OCI-LY7 (cell line): ENCODE measurements around the gene EPAS1. TPM values are rescaled to one million over a fixed set of nuclear protein-coding genes. Genes with fewer than 3 reads are reported as not detected.

Experiments
- BruUV-seq: library from RNA; stranded (reverse); fragments of 400-500 nt; replicated peaks from 2 replicates; lab custom pipeline; 2021; lab: Mats Ljungman, UMichigan
- CTCF ChIA-PET: fragments of 300-600 bp; sonication (Branson Sonifier 250); formaldehyde crosslinking; loops from one replicate; lab custom pipeline; 2022; ENCODE audit warnings: antibody characterized with exemption; ENCODE audit not compliant: unreplicated experiment; lab: Charles Lee
- POLR2A ChIA-PET: fragments of 300-600 bp; sonication (Branson Sonifier 250); formaldehyde crosslinking; loops from one replicate; lab custom pipeline; 2022; ENCODE audit warnings: antibody characterized with exemption; lab: Charles Lee
- DNase-seq: peaks from one replicate; pipeline ENCODE4 v3.0.0-alpha.2; 2015; ENCODE audit warnings: low spot score
- H2AFZ ChIP-seq: fragments of 200-600 bp; sonication (generic), shearing (Covaris generic); 2 replicates; pipeline ENCODE4 v1.6.1; 2014; ENCODE audit warnings: mild to moderate bottlenecking, antibody characterized with exemption, low read length, moderate library complexity
- H3K27ac ChIP-seq: fragments of 200-600 bp; sonication (generic); 2 replicates; pipeline ENCODE4 v1.5.1; 2014; ENCODE audit warnings: mixed run types, low read depth, mild to moderate bottlenecking, moderate library complexity, low read length, inconsistent platforms; ENCODE audit not compliant: poor library complexity, severe bottlenecking
- H3K36me3 ChIP-seq: fragments of 200-600 bp; sonication (generic); 2 replicates; pipeline ENCODE4 v1.6.1; 2014; ENCODE audit warnings: mild to moderate bottlenecking, antibody characterized with exemption, low read length, moderate library complexity, mixed read lengths; ENCODE audit not compliant: insufficient read depth
- H3K4me1 ChIP-seq: fragments of 200-600 bp; sonication (generic); 2 replicates; pipeline ENCODE4 v1.5.1; 2014; ENCODE audit warnings: mild to moderate bottlenecking, low read length; ENCODE audit not compliant: insufficient read depth, poor library complexity, severe bottlenecking
- H3K4me2 ChIP-seq: fragments of 200-600 bp; sonication (generic); 2 replicates; pipeline ENCODE4 v1.6.1; 2014; ENCODE audit warnings: mild to moderate bottlenecking, low read length
- H3K4me3 ChIP-seq: fragments of 200-600 bp; sonication (generic); 2 replicates; pipeline ENCODE4 v1.5.1; 2014; ENCODE audit warnings: mild to moderate bottlenecking, low read depth, low read length; ENCODE audit not compliant: poor library complexity, severe bottlenecking
- H3K79me2 ChIP-seq: fragments of 200-600 bp; sonication (generic); 2 replicates; pipeline ENCODE4 v1.6.1; 2016; ENCODE audit warnings: low read depth, mild to moderate bottlenecking, low read length, moderate library complexity, mixed read lengths; ENCODE audit not compliant: insufficient read depth
- H3K9me2 ChIP-seq: fragments of 200-600 bp; sonication (generic); 2 replicates; pipeline ENCODE4 v1.6.1; 2016; ENCODE audit warnings: mild to moderate bottlenecking, low read length, mixed read lengths; ENCODE audit not compliant: insufficient read depth
- H3K9me3 ChIP-seq: fragments of 200-600 bp; sonication (generic); 2 replicates; pipeline ENCODE4 v1.6.1; 2014; ENCODE audit warnings: mild to moderate bottlenecking, mixed run types, low read length, mixed read lengths
- H4K20me1 ChIP-seq: fragments of 200-600 bp; sonication (generic); 2 replicates; pipeline ENCODE4 v1.6.1; 2014; ENCODE audit warnings: mild to moderate bottlenecking, antibody characterized with exemption, low read length, moderate library complexity, mixed read lengths; ENCODE audit not compliant: insufficient read depth
- CTCF ChIP-seq: fragments of 200-600 bp; sonication (generic); conservative IDR thresholded peaks from 2 replicates; pipeline ENCODE4 v1.5.1; 2014; ENCODE audit warnings: mild to moderate bottlenecking, antibody characterized with exemption, low read length, moderate library complexity, mixed read lengths
- EZH2phosphoT487 ChIP-seq: fragments of 200-600 bp; sonication (generic); IDR thresholded peaks from 2 replicates; pipeline ENCODE4 v1.6.1; 2018; ENCODE audit warnings: low read depth, borderline replicate concordance, mild to moderate bottlenecking, mixed run types, antibody characterized with exemption, low read length, moderate library complexity, mixed read lengths
- intact Hi-C: fragments of 100-400 bp; cut with micrococcal nuclease; formaldehyde crosslinking; loops from one replicate; pipeline ENCODE4 v1.10.0; 2022; ENCODE audit not compliant: unreplicated experiment
- total RNA-seq, 2 experiments: library from RNA; depleted of rRNA in 1 of 2; stranded (reverse); fragments of >200 nt in 1 of 2; shearing (Covaris generic) in 1 of 2; gene quantifications; 2 replicates each; pipeline ENCODE4 v1.2.3, GENCODE V29; 2014 to 2022

EPAS1 gene
- total RNA-seq, 2 experiments from 2014 or later = 0.74 TPM; not detected in 1

- H2AFZ ChIP-seq = no peak overlapping the region
- H3K36me3 ChIP-seq = no peaks in the 10 kb centered on the region
- intact Hi-C loops = no loop called here
- no peak for TF ChIP-seq EZH2phosphoT487
- TF ChIP-seq CTCF = no peak
- no peak for DNase-seq
- H3K79me2 ChIP-seq = no peaks in the 10 kb centered on the region
- no peak overlapping the region for H3K4me3 ChIP-seq
- ChIA-PET POLR2A (no interaction called here), CTCF (no interaction called here)
- no peak overlapping the region for H3K4me2 ChIP-seq
- no peaks in the 10 kb centered on the region for H4K20me1 ChIP-seq
- H3K4me1 ChIP-seq = no peaks in the 10 kb centered on the region
- H3K9me2 ChIP-seq = no peaks in the 10 kb centered on the region
- no peak overlapping the region for H3K27ac ChIP-seq
- no TSS peak for BruUV-seq
- no peaks in the 10 kb centered on the region for H3K9me3 ChIP-seq
Measured at GRCh38 chr2:46303822-46304221, 6.6 kb downstream of the EPAS1 start.

GRCh38 chr2:46304635-46305034 lies 7.4 kb downstream of the EPAS1 start:
- Histone ChIP-seq H3K9me3 (no peaks in the 10 kb centered on the region), H3K36me3 (no peaks in the 10 kb centered on the region), H2AFZ (no peak overlapping the region), H3K79me2 (no peaks in the 10 kb centered on the region), H3K9me2 (no peaks in the 10 kb centered on the region), H3K4me1 (no peaks in the 10 kb centered on the region), H3K27ac (no peak overlapping the region), H3K4me2 (no peak overlapping the region), H3K4me3 (no peak overlapping the region), H4K20me1 (no peaks in the 10 kb centered on the region)
- no TSS peak for BruUV-seq
- ChIA-PET CTCF (no interaction called here), POLR2A (interaction anchor here (1.0 kb wide), 1 partner anchor 27 kb away, joined by 3 read pairs; no protein-coding TSS in a partner anchor)
- intact Hi-C loops = no loop called here
- no peak for DNase-seq
- TF ChIP-seq EZH2phosphoT487 (no peak), CTCF (no peak)

GRCh38 chr2:46305187-46305586 lies 8.0 kb downstream of the EPAS1 start:
- ChIA-PET POLR2A (interaction anchor here (1.0 kb wide), 1 partner anchor 26 kb away, joined by 3 read pairs; no protein-coding TSS in a partner anchor), CTCF (no interaction called here)
- intact Hi-C loops = no loop called here
- Histone ChIP-seq H3K9me2 (no peaks in the 10 kb centered on the region), H4K20me1 (no peaks in the 10 kb centered on the region), H3K4me1 (no peaks in the 10 kb centered on the region), H3K4me3 (no peak overlapping the region), H3K4me2 (no peak overlapping the region), H2AFZ (no peak overlapping the region), H3K36me3 (no peaks in the 10 kb centered on the region), H3K79me2 (no peaks in the 10 kb centered on the region), H3K27ac (no peak overlapping the region), H3K9me3 (no peaks in the 10 kb centered on the region)
- TF ChIP-seq CTCF (no peak), EZH2phosphoT487 (no peak)
- no peak for DNase-seq
- BruUV-seq = no TSS peak
